ENCODE results near the gene DLGAP4.

GRCh38 chr20:36271639-36272546 lies 34.2 kb upstream of the DLGAP4 start:
- TF ChIP-seq HNRNPLL (IDR thresholded peaks at IDR 0.05; ENCODE audit: low read depth, low read length, poor library complexity, severe bottlenecking) (no peak), BRD4 (IDR thresholded peaks at IDR 0.05) (no peak), ZNF274 (IDR thresholded peaks at IDR 0.05; ENCODE audit: borderline replicate concordance, low read depth, low read length) (no peak), CTCF (IDR thresholded peaks at IDR 0.05 in 2 of 3, conservative IDR thresholded peaks at IDR 0.05 in 1 of 3; ENCODE audit: insufficient read depth in 2 of 3, low read depth in 1 of 3, low read length in 3 of 3) (no peak), ZNF23 (CRISPR knock-in tag; IDR thresholded peaks at IDR 0.05) (no peak), DPF2 (IDR thresholded peaks at IDR 0.05) (no peak), PCBP1 (IDR thresholded peaks at IDR 0.05; ENCODE audit: low read depth, low read length, poor library complexity, severe bottlenecking) (no peak), TBL1XR1 (IDR thresholded peaks at IDR 0.05; ENCODE audit: low read length in 2 of 2) (no peak), CEBPB (tag; IDR thresholded peaks at IDR 0.05) (no peak)

Measured in K562 (cell line).